ENCODE results near the gene C13orf42.

- no peak for TF ChIP-seq CTCF (conservative IDR thresholded peaks at IDR 0.05 in 1 of 2, IDR thresholded peaks at IDR 0.05 in 1 of 2; ENCODE audit: extremely low read depth in 1 of 2, insufficient read depth in 1 of 2, low read depth in 1 of 2, low read length in 2 of 2)
- TF ChIP-seq EZH2 (IDR thresholded peaks at IDR 0.05; ENCODE audit: borderline replicate concordance, low read length) = no peak
Observed at GRCh38 chr13:51064753-51065152, 46.3 kb downstream of the C13orf42 start.

Measured in mammary epithelial cell (primary cell).